ENCODE results near the gene RNF213.

DNA sequence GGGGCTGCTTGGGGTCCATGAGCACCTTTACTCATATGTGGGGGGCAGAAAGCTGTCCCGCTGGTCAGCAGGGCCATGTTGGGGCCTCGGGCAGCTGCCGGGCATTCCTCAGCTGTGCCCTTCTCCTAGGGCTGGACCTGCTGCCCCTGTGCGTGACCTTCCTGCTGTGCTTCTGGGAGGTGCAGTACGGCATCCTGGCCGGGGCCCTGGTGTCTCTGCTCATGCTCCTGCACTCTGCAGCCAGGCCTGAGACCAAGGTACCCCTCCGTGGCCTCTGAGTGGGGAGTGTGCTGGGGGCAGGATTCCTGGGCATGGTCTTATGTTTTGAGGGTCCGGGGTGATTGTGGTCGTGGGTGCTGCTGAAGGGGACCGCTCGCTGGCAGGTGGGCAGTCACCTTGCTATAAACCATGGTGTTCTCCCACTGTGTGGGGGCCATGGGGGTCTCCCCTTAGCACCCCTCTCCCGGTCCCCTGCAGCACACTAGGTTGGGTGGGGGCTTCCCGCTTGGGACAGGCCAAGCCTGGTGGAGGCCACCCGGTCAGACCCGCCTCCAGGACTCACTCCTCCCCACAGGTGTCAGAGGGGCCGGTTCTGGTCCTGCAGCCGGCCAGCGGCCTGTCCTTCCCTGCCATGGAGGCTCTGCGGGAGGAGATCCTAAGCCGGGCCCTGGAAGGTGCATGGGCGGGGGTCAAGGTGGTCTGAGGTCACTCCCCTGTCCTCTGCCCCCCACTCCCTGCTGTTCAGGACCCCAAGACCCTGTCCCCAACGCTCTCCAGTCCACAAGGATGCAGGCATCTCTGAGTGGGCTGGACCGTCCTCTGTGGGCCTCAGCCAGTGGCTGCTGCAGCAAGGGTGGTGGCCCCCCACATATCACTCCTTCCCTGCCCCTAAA lies 12.4 kb upstream of the RNF213 start:
- TF ChIP-seq, protein P1, sequence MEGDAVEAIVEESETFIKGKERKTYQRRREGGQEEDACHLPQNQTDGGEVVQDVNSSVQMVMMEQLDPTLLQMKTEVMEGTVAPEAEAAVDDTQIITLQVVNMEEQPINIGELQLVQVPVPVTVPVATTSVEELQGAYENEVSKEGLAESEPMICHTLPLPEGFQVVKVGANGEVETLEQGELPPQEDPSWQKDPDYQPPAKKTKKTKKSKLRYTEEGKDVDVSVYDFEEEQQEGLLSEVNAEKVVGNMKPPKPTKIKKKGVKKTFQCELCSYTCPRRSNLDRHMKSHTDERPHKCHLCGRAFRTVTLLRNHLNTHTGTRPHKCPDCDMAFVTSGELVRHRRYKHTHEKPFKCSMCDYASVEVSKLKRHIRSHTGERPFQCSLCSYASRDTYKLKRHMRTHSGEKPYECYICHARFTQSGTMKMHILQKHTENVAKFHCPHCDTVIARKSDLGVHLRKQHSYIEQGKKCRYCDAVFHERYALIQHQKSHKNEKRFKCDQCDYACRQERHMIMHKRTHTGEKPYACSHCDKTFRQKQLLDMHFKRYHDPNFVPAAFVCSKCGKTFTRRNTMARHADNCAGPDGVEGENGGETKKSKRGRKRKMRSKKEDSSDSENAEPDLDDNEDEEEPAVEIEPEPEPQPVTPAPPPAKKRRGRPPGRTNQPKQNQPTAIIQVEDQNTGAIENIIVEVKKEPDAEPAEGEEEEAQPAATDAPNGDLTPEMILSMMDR (IDR thresholded peaks at IDR 0.05) = no peak
- TF ChIP-seq POLR2AphosphoS5 (IDR thresholded peaks at IDR 0.05) (no peak), EP300 (IDR thresholded peaks at IDR 0.05) (no peak)
